Central memory CD8-positive, alpha-beta T cell (primary cell): ENCODE results near the gene PNPLA2.
A peak's percentile ranks its signal among the peaks of the same experiment; 100 is the strongest.

ENCODE experiments used
- ATAC-seq: fragments of 150-1000 bp; cut with Tn5 transposase; replicated peaks from 2 replicates; pipeline ENCODE4 v1.10.0; 2022; ENCODE audit warnings: mild to moderate bottlenecking, moderate FRiP score, moderate number of reproducible peaks; ENCODE audit not compliant: poor library complexity, severe bottlenecking; ENCODE audit errors: extremely low read depth
- DNase-seq, 2 donors: peaks; one replicate each; pipeline ENCODE4 v3.0.0; 2021; ENCODE audit warnings: low spot score in 2 of 2
- H3K27ac Mint-ChIP-seq: one replicate; pipeline ENCODE4 v1.8.0; 2022; ENCODE audit warnings: low read depth, mild to moderate bottlenecking, moderate library complexity, mixed read lengths
- H3K27me3 Mint-ChIP-seq: one replicate; pipeline ENCODE4 v1.8.0; 2022; ENCODE audit warnings: mixed read lengths
- H3K36me3 Mint-ChIP-seq: one replicate; pipeline ENCODE4 v1.8.0; 2022; ENCODE audit warnings: mild to moderate bottlenecking, moderate library complexity, mixed read lengths; ENCODE audit not compliant: insufficient read depth
- H3K4me1 Mint-ChIP-seq: one replicate; pipeline ENCODE4 v1.8.0; 2022; ENCODE audit warnings: mixed read lengths
- H3K4me3 Mint-ChIP-seq: one replicate; pipeline ENCODE4 v1.8.0; 2022; ENCODE audit warnings: mild to moderate bottlenecking, moderate library complexity, mixed read lengths
- H3K9me3 Mint-ChIP-seq: one replicate; pipeline ENCODE4 v1.8.0; 2022; ENCODE audit warnings: mixed read lengths

Gene PNPLA2

GRCh38 chr11:843818-844692 lies 25.3 kb downstream of the PNPLA2 start:
- peaks cover 9% of the 10 kb centered on the region for H3K36me3 Mint-ChIP-seq

GRCh38 chr11:844693-845644 lies 26.3 kb downstream of the PNPLA2 start:
- Mint-ChIP-seq H3K4me1 (peaks cover 16% of the 10 kb centered on the region), H3K9me3 (no peaks in the 10 kb centered on the region), H3K27me3 (no peaks in the 10 kb centered on the region), H3K4me3 (peak overlapping the region; percentile 75), H3K27ac (no peak overlapping the region), H3K36me3 (peaks cover 5% of the 10 kb centered on the region)
- ATAC-seq = no peak
- no peak for DNase-seq

More at GRCh38 chr11:843818-844692, 25.3 kb downstream of the PNPLA2 start:
- DNase-seq (no peak), ATAC-seq (no peak)
- peak overlapping the region; percentile 35 for H3K27ac Mint-ChIP-seq
- H3K9me3 Mint-ChIP-seq = no peaks in the 10 kb centered on the region
- peak overlapping the region; percentile 75 for H3K4me3 Mint-ChIP-seq
- no peaks in the 10 kb centered on the region for H3K27me3 Mint-ChIP-seq
- H3K4me1 Mint-ChIP-seq = peaks cover 16% of the 10 kb centered on the region

GRCh38 chr11:845872-846495 lies 27.3 kb downstream of the PNPLA2 start:
- Mint-ChIP-seq H3K4me3 (no peak overlapping the region), H3K4me1 (peaks cover 10% of the 10 kb centered on the region), H3K9me3 (no peaks in the 10 kb centered on the region), H3K27ac (no peak overlapping the region), H3K27me3 (no peaks in the 10 kb centered on the region), H3K36me3 (peaks cover 5% of the 10 kb centered on the region)
- DNase-seq (no peak), ATAC-seq (no peak)

- no peak overlapping the region for H3K4me3 Mint-ChIP-seq
- no peak for ATAC-seq
- peaks cover 5% of the 10 kb centered on the region for H3K36me3 Mint-ChIP-seq
- H3K27me3 Mint-ChIP-seq = no peaks in the 10 kb centered on the region
- H3K4me1 Mint-ChIP-seq = peaks cover 5% of the 10 kb centered on the region
- no peaks in the 10 kb centered on the region for H3K9me3 Mint-ChIP-seq
- DNase-seq = no peak
- no peak overlapping the region for H3K27ac Mint-ChIP-seq
These were observed 27.9 kb downstream of the PNPLA2 start for GRCh38 chr11:846496-847098.

DNA sequence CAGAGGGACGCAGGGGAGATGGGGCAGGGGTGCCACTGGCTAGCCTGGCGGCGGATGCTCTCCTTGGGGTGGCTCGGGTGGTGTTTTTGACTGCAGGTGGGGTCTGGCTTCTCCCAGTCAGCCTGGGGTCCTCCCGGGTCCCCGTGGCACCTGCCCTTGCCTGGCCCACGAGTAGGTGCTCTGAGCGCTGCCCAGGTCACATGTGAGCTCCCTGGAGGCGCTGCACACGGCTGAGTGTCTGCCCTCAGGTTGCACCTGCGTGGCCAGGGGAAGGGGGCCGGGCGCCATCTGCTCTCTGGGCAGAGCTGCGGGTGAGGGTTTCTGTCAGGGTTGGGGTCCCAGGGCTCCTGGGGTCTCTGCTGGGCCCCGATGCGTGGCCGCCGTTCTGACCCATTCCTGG lies 29.2 kb downstream of the PNPLA2 start:
- ATAC-seq (no peak), DNase-seq (no peak)
- H3K4me3 Mint-ChIP-seq = peak overlapping the region; percentile 56
- peaks cover 5% of the 10 kb centered on the region for H3K4me1 Mint-ChIP-seq
- H3K27ac Mint-ChIP-seq = no peak overlapping the region
- no peaks in the 10 kb centered on the region for H3K9me3 Mint-ChIP-seq
- no peaks in the 10 kb centered on the region for H3K27me3 Mint-ChIP-seq
- peaks cover 6% of the 10 kb centered on the region for H3K36me3 Mint-ChIP-seq

GRCh38 chr11:848380-848931 lies 29.7 kb downstream of the PNPLA2 start:
- H3K9me3 Mint-ChIP-seq = no peaks in the 10 kb centered on the region
- H3K36me3 Mint-ChIP-seq = peaks cover 6% of the 10 kb centered on the region
- ATAC-seq (peak; percentile 64), DNase-seq (peak; percentile 46 to 61)
- H3K27ac Mint-ChIP-seq = no peak overlapping the region
- peak overlapping the region; percentile 56 for H3K4me3 Mint-ChIP-seq
- H3K4me1 Mint-ChIP-seq = peaks cover 5% of the 10 kb centered on the region
- no peaks in the 10 kb centered on the region for H3K27me3 Mint-ChIP-seq

- Mint-ChIP-seq H3K36me3 (peaks cover 4% of the 10 kb centered on the region), H3K4me1 (peaks cover 5% of the 10 kb centered on the region), H3K4me3 (peak overlapping the region; percentile 56), H3K9me3 (no peaks in the 10 kb centered on the region), H3K27ac (no peak overlapping the region), H3K27me3 (no peaks in the 10 kb centered on the region)
- DNase-seq (no peak), ATAC-seq (no peak)
These were observed 30.6 kb downstream of the PNPLA2 start for GRCh38 chr11:849104-849824.

DNA sequence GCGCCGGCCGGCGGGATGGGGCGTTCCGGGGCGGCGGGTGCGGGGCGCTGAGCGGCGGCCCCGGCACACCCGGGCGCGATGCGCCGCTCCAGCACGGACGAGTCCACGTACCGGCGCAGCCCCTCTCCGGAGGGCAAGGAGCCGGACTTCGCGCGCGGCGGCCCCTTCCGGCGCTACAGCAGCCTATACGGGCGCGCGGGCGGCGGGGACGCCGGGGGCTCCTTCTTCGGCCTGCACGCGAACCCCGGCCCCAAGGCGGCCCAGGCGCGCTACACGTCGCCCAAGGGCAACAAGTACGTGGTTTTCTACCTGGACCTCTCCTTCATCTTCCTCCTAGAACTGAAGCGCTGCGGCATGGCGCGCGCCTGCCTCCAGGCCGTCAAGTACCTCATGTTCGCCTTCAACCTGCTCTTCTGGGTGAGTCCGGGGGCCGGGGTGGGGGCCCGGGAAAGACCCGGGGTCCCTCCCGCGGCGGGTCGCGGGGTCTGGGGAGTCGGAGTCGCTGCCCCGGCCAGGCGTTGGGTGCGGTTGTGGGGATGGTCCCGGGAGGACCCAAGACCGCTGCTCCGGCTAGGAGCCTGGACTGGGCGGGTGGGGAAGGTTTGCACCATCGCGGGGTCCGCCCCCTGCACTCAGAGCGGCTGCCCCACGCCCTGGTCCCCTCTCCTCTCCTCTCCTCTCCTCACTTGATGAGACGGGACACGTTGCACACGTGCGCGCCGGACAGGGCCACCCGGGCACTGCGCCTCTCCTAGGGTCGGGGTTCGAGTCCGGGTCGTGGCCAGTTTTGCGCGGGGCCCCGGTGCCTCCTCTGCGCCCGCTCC lies 31.4 kb downstream of the PNPLA2 start:
- H3K27ac Mint-ChIP-seq = no peak overlapping the region
- ATAC-seq (no peak), DNase-seq (no peak)
- H3K27me3 Mint-ChIP-seq = no peaks in the 10 kb centered on the region
- H3K36me3 Mint-ChIP-seq = peaks cover 4% of the 10 kb centered on the region
- H3K4me3 Mint-ChIP-seq = peak overlapping the region; percentile 11
- peaks cover 5% of the 10 kb centered on the region for H3K4me1 Mint-ChIP-seq
- no peaks in the 10 kb centered on the region for H3K9me3 Mint-ChIP-seq

DNA sequence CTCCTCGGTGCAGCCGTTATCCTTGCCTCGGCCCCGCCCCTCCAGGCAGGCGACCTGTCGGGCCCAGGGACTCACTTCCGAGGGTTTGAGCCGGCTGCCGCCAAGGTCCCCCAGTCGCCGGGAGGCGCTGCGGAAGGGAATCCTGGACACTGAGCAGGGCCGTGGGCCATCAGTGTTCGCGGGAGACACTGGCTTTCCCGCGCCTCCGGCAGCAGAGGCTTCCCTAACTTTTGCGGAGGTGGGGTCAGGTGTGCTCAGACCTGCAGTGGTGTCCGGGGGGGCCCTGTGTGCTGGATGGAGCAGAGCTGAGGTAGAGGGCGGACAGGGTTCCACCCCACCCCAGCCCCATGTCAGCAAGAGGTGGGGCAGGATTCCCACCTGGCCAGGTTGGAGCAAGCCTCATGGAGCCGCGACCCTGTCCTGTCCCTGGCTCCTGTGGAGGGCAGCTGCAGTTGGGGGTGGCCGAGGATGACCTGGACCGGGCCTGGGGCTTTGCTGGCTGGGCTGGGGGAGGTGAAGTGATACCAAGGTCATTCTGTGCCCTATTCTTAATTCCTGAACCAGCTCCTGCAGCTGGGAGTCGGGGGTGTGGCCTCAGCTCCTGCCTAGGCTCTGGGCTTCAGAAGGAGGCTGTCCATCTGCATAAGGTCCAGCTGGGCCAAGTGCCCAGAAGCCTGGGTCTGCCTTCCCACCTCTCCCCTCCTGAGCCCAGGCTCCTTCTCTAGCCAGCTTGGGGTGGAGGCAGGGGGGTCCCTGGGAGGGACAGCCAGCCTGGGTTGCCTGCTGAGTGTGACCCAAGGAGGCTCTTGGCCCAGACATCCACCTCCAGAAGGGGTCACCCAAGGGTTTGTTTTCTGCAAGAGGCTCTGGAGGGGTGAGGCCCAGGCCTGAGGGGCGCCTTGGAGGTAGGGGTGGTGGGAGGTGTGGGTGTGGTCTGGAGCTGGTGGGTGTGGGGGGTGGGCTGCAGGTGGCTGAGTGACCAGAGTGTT lies 32.4 kb downstream of the PNPLA2 start:
- DNase-seq (no peak), ATAC-seq (no peak)
- H3K9me3 Mint-ChIP-seq = no peaks in the 10 kb centered on the region
- peak overlapping the region; percentile 4 for H3K4me3 Mint-ChIP-seq
- H3K4me1 Mint-ChIP-seq = peaks cover 5% of the 10 kb centered on the region
- H3K36me3 Mint-ChIP-seq = peaks cover 4% of the 10 kb centered on the region
- H3K27ac Mint-ChIP-seq = no peak overlapping the region
- H3K27me3 Mint-ChIP-seq = no peaks in the 10 kb centered on the region

DNA sequence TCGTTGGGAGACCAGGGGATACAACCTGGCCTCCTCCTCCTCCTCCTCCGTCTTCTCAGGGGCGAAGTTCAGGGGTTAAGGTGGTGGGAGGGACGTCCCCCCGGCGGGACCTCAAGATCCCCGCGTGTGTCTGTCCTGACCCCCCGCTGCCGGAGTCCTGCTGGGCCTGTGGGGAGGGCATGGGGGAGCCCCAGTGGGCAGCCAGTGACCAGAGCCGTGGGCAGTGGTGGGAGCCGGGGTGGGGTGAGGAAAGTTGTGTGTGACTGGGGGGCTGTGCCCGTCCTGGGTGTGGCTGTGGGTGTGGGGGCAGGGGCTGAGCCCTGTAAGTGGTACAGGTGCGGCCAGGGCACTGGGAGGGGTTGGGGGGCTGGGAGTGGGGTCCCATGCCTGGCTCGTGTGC lies 34.0 kb downstream of the PNPLA2 start:
- ATAC-seq = no peak
- Mint-ChIP-seq H3K9me3 (no peaks in the 10 kb centered on the region), H3K27ac (no peak overlapping the region), H3K4me1 (peaks cover 12% of the 10 kb centered on the region), H3K27me3 (no peaks in the 10 kb centered on the region), H3K4me3 (no peak overlapping the region), H3K36me3 (peaks cover 4% of the 10 kb centered on the region)
- DNase-seq = no peak
